ENCODE results near the gene C2CD4C. TPM values are rescaled to one million over a fixed set of nuclear protein-coding genes. Genes with fewer than 3 reads are reported as not detected.

The C2CD4C gene
- polyA plus RNA-seq, 2 donors = 0.33 to 0.43 TPM

DNA sequence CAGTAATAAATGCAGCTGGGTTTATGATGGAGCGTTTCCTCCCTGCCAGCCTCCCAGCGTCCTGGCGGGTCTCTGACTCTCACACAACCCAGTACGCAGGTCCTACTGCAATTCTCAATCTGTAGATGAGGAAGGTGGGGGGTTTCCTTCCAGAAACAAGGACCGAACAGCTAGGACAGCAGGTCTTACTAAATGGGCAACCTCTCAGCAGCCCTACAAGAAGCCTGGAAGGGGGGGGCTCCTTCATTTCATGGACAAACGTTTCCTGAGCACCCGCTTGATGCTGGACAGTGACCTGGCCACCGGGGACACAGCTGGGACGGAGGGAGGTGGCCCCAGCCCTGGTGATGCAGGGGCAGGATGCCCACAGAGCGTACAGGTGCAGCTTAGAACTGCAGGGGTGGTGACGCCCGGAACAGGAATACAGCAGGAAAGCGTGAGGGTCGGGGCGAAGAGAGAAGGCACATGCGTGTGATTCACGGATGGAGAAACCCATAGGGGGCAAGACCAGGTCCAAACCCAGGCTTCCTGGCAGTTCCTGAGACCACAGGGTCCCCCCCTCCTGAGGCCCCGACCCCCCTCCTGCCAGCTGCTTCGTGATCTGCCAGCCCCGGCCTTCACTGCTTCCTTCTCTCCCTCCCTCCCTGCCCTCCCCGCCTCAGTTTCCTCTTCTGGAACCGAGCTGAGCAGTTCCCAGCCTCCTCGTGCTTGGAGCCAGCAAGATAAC is 732 bp upstream of the C2CD4C start:
- WGBS, 2 donors = 4 to 6% methylated on average over 15 to 23 of the region's 23 CpGs

DNA sequence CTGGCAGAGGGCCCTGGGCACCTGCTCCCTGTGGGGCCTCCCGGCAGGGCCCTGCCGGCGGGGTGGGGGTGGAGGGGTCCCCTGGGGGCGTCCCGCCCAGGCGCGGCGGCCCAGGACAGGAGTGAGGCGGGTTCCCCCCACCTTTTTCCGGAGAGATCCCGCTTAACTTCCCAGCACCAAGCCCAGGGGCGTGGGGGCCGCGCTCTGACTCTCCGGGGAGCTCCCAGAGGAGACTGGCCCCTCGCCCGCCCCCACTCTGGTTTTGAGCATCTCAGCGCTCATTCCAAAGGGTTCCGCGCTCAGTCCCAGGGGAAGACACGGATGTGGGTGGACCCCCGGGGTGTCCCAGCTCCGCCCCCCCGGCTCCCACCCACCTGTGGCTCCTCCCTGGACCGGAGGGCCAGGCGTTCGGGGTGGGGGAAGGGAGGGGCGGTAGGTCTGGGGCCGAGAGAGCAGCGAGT is 476 bp downstream of the C2CD4C start:
- H3K27me3 ChIP-seq (ENCODE audit: control insufficient read depth in 1 of 2, insufficient read depth in 2 of 2, low read length in 2 of 2) = peaks cover 0 to 19% of the 10 kb centered on the region in 2 donors

More for the DNA sequence above, 732 bp upstream of the C2CD4C start:
- Histone ChIP-seq H3K4me1 (ENCODE audit: control insufficient read depth in 2 of 2, insufficient read depth in 2 of 2, low read length in 1 of 2) (peaks cover 0 to 2% of the 10 kb centered on the region in 2 donors), H3K4me3 (ENCODE audit: low read depth in 1 of 2, low read length in 2 of 2) (peak overlapping the region; percentile 28 to 47), H3K36me3 (ENCODE audit: control insufficient read depth in 2 of 2, insufficient read depth in 2 of 2, low read length in 1 of 2) (no peaks in the 10 kb centered on the region), H3K9me3 (ENCODE audit: control insufficient read depth in 2 of 2, insufficient read depth in 1 of 2, low read depth in 1 of 2, low read length in 1 of 2) (no peaks in the 10 kb centered on the region), H3K27me3 (ENCODE audit: control insufficient read depth in 1 of 2, insufficient read depth in 2 of 2, low read length in 2 of 2) (peaks cover 0 to 19% of the 10 kb centered on the region in 2 donors), H3K27ac (ENCODE audit: low read depth in 2 of 2, low read length in 1 of 2) (no peak overlapping the region)

GRCh38 chr19:407511-408440 is 1.2 kb downstream of the C2CD4C start:
- Histone ChIP-seq H3K27ac (ENCODE audit: low read depth in 2 of 2, low read length in 1 of 2) (no peak overlapping the region), H3K4me3 (ENCODE audit: low read depth in 1 of 2, low read length in 2 of 2) (no peak overlapping the region), H3K4me1 (ENCODE audit: control insufficient read depth in 2 of 2, insufficient read depth in 2 of 2, low read length in 1 of 2) (peaks cover 0 to 2% of the 10 kb centered on the region in 2 donors), H3K27me3 (ENCODE audit: control insufficient read depth in 1 of 2, insufficient read depth in 2 of 2, low read length in 2 of 2) (peaks cover 0 to 19% of the 10 kb centered on the region in 2 donors), H3K36me3 (ENCODE audit: control insufficient read depth in 2 of 2, insufficient read depth in 2 of 2, low read length in 1 of 2) (no peaks in the 10 kb centered on the region), H3K9me3 (ENCODE audit: control insufficient read depth in 2 of 2, insufficient read depth in 1 of 2, low read depth in 1 of 2, low read length in 1 of 2) (no peaks in the 10 kb centered on the region)
- WGBS, 2 donors = 74% methylated on average over 53 to 70 of the region's 70 CpGs

More for the DNA sequence above, 476 bp downstream of the C2CD4C start:
- H3K4me1 ChIP-seq (ENCODE audit: control insufficient read depth in 2 of 2, insufficient read depth in 2 of 2, low read length in 1 of 2) = peaks cover 0 to 2% of the 10 kb centered on the region in 2 donors
- H3K27ac ChIP-seq (ENCODE audit: low read depth in 2 of 2, low read length in 1 of 2) = no peak overlapping the region
- no peaks in the 10 kb centered on the region for H3K36me3 ChIP-seq (ENCODE audit: control insufficient read depth in 2 of 2, insufficient read depth in 2 of 2, low read length in 1 of 2)
- no peaks in the 10 kb centered on the region for H3K9me3 ChIP-seq (ENCODE audit: control insufficient read depth in 2 of 2, insufficient read depth in 1 of 2, low read depth in 1 of 2, low read length in 1 of 2)
- H3K4me3 ChIP-seq (ENCODE audit: low read depth in 1 of 2, low read length in 2 of 2) = peak overlapping the region in 1 of 2 donors; percentile 47
- 4 to 5% methylated on average over 18 to 30 of the region's 30 CpGs for WGBS, 2 donors

DNA sequence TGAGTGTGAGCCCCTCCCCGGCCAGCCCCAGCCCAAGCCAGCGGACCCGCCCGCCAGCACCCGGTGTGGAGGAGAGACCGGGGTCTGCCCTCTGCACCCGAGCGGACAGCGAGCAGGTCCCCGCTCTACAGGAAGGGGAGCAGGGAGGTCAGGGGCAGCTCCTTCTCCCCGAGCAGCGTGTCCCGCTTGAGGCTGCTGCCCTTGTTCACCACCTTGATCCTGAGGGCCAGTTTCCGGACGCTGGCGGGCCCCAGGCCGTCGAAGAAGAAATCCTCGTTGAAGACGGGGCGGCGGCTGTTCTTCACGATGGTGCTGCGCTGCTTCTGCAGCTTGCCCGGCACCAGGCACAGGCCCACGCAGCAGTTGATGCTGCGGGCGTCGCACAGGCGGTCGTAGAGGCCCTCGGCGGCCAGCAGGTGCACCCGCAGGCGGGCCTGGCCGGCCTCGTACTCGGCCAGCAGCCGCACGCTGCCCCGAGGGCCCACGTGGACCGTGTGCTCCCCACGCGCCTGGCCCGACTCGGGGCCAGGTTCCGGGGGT is 1.9 kb downstream of the C2CD4C start:
- Histone ChIP-seq H3K27me3 (ENCODE audit: control insufficient read depth in 1 of 2, insufficient read depth in 2 of 2, low read length in 2 of 2) (peaks cover 0 to 19% of the 10 kb centered on the region in 2 donors), H3K27ac (ENCODE audit: low read depth in 2 of 2, low read length in 1 of 2) (no peak overlapping the region), H3K4me3 (ENCODE audit: low read depth in 1 of 2, low read length in 2 of 2) (no peak overlapping the region), H3K36me3 (ENCODE audit: control insufficient read depth in 2 of 2, insufficient read depth in 2 of 2, low read length in 1 of 2) (no peaks in the 10 kb centered on the region), H3K4me1 (ENCODE audit: control insufficient read depth in 2 of 2, insufficient read depth in 2 of 2, low read length in 1 of 2) (peaks cover 0 to 2% of the 10 kb centered on the region in 2 donors), H3K9me3 (ENCODE audit: control insufficient read depth in 2 of 2, insufficient read depth in 1 of 2, low read depth in 1 of 2, low read length in 1 of 2) (no peaks in the 10 kb centered on the region)
- WGBS, 2 donors = 86 to 87% methylated on average over 41 to 48 of the region's 48 CpGs

- no peaks in the 10 kb centered on the region for H3K9me3 ChIP-seq (ENCODE audit: control insufficient read depth in 2 of 2, insufficient read depth in 1 of 2, low read depth in 1 of 2, low read length in 1 of 2)
- H3K27ac ChIP-seq (ENCODE audit: low read depth in 2 of 2, low read length in 1 of 2) = no peak overlapping the region
- peaks cover 0 to 2% of the 10 kb centered on the region in 2 donors for H3K4me1 ChIP-seq (ENCODE audit: control insufficient read depth in 2 of 2, insufficient read depth in 2 of 2, low read length in 1 of 2)
- no peaks in the 10 kb centered on the region for H3K36me3 ChIP-seq (ENCODE audit: control insufficient read depth in 2 of 2, insufficient read depth in 2 of 2, low read length in 1 of 2)
- H3K27me3 ChIP-seq (ENCODE audit: control insufficient read depth in 1 of 2, insufficient read depth in 2 of 2, low read length in 2 of 2) = peaks cover 0 to 19% of the 10 kb centered on the region in 2 donors
- no peak overlapping the region for H3K4me3 ChIP-seq (ENCODE audit: low read depth in 1 of 2, low read length in 2 of 2)
- WGBS, 2 donors = 67% methylated on average over 39 to 41 of the region's 41 CpGs
These were observed 2.7 kb downstream of the C2CD4C start for GRCh38 chr19:406135-406781.

DNA sequence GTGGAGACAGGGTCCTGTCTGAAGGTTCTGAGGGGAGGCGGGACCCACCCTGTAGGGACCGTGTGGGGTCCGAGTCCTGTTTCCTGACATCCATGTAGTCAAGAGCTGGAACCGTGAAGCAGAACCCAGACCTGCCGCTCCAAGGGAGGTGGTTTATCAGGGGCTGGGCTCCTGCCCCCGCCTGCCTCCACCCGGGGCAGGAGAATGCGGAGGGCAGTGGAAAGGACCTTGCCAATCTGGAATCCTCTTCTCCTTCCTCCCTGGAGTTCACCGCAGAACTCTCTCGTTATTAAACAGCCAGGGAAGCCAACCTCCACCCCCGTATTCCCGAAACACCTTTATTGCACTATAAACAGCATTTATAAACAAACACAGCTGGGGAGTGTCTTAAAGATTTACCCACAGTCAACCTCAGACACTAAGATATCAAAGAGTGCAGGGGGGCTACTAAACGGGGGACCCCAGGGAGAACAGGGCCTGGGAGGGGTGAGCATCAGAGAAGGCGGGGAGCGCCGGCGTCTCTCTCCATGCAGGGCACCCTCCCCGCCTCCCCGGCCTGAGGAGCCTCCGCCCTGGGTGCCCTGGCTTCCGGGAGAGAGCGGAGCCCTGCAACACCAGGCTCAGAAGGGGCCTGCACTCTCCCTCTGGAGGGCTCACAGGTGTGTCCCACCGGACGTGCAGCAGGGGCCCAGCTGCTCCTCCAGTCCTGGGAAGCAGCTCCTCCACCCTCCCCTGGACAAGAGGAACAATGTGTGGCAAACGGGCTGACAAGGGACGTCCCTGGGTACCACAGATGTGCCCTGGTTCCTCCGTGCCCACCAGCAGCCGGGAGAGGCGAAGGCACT is 3.6 kb downstream of the C2CD4C start:
- WGBS, 2 donors = 34 to 36% methylated on average over 28 to 29 of the region's 29 CpGs
- no peak overlapping the region for H3K4me3 ChIP-seq (ENCODE audit: low read depth in 1 of 2, low read length in 2 of 2)
- H3K36me3 ChIP-seq (ENCODE audit: control insufficient read depth in 2 of 2, insufficient read depth in 2 of 2, low read length in 1 of 2) = no peaks in the 10 kb centered on the region
- no peaks in the 10 kb centered on the region for H3K9me3 ChIP-seq (ENCODE audit: control insufficient read depth in 2 of 2, insufficient read depth in 1 of 2, low read depth in 1 of 2, low read length in 1 of 2)
- H3K27ac ChIP-seq (ENCODE audit: low read depth in 2 of 2, low read length in 1 of 2) = no peak overlapping the region
- peaks cover 0 to 19% of the 10 kb centered on the region in 2 donors for H3K27me3 ChIP-seq (ENCODE audit: control insufficient read depth in 1 of 2, insufficient read depth in 2 of 2, low read length in 2 of 2)
- peaks cover 0 to 2% of the 10 kb centered on the region in 2 donors for H3K4me1 ChIP-seq (ENCODE audit: control insufficient read depth in 2 of 2, insufficient read depth in 2 of 2, low read length in 1 of 2)

DNA sequence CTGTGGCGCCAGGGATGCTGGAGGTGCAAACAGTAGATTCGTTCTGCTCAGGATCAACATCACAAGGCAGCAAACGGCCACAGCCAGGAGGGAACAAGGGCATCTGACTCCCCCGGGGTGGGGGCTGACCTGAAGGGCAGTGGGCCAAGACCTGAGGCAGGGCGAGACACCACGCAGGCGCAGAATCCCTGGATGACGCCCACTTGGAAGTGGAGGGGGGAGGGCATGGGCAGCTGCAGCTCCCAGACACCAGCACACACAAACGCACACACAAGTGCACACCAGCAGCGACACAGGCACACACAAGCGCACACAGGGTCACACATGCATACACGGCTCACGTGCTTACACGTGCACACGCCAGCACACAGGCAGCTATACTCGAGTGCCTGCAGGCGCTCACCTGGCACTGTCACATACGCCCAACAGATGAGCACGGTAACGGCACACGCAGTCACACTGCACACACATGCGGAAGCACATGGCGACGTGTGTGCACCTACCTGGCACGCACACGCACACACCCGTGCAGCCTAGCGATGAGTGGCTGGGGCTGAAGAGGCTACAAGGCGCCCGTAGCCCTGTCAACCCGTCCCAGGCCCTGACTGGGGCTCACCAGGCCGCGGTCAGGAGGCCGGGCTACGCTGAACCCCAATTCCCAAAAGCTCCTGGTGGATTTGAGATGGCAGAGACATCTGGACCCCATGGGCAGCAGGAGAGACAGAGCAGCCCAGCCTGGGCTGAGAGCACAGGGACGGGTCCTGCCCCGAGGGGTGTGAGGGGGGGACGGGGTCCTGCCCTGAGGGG is 5.5 kb downstream of the C2CD4C start:
- H3K27me3 ChIP-seq (ENCODE audit: control insufficient read depth in 1 of 2, insufficient read depth in 2 of 2, low read length in 2 of 2) = peaks cover 0 to 7% of the 10 kb centered on the region in 2 donors
- WGBS, 2 donors = 63 to 69% methylated on average over 38 of the region's 38 CpGs
- no peaks in the 10 kb centered on the region for H3K9me3 ChIP-seq (ENCODE audit: control insufficient read depth in 2 of 2, insufficient read depth in 1 of 2, low read depth in 1 of 2, low read length in 1 of 2)

GRCh38 chr19:402786-403185 is 6.2 kb downstream of the C2CD4C start:
- 85 to 90% methylated on average over 11 of the region's 11 CpGs for WGBS, 2 donors
- Histone ChIP-seq H3K4me1 (ENCODE audit: control insufficient read depth in 2 of 2, insufficient read depth in 2 of 2, low read length in 1 of 2) (no peaks in the 10 kb centered on the region), H3K27ac (ENCODE audit: low read depth in 2 of 2, low read length in 1 of 2) (no peak overlapping the region), H3K36me3 (ENCODE audit: control insufficient read depth in 2 of 2, insufficient read depth in 2 of 2, low read length in 1 of 2) (no peaks in the 10 kb centered on the region), H3K4me3 (ENCODE audit: low read depth in 1 of 2, low read length in 2 of 2) (no peak overlapping the region), H3K27me3 (ENCODE audit: control insufficient read depth in 1 of 2, insufficient read depth in 2 of 2, low read length in 2 of 2) (peaks cover 0 to 5% of the 10 kb centered on the region in 2 donors), H3K9me3 (ENCODE audit: control insufficient read depth in 2 of 2, insufficient read depth in 1 of 2, low read depth in 1 of 2, low read length in 1 of 2) (no peaks in the 10 kb centered on the region)

More for the DNA sequence above, 5.5 kb downstream of the C2CD4C start:
- no peak overlapping the region for H3K27ac ChIP-seq (ENCODE audit: low read depth in 2 of 2, low read length in 1 of 2)
- H3K36me3 ChIP-seq (ENCODE audit: control insufficient read depth in 2 of 2, insufficient read depth in 2 of 2, low read length in 1 of 2) = no peaks in the 10 kb centered on the region
- H3K4me3 ChIP-seq (ENCODE audit: low read depth in 1 of 2, low read length in 2 of 2) = no peak overlapping the region
- no peaks in the 10 kb centered on the region for H3K4me1 ChIP-seq (ENCODE audit: control insufficient read depth in 2 of 2, insufficient read depth in 2 of 2, low read length in 1 of 2)

All from esophagus (tissue), 2 donors.